GM12878 (cell line): ENCODE data around the gene MRGPRE.

ENCODE experiments used
- EP300 ChIP-seq, 2 experiments: fragments of 150-350 bp in 1 of 2; IDR thresholded peaks; 2 replicates each; pipeline ENCODE4 v1.6.1; 2011 to 2012; ENCODE audit warnings: low read depth in 2 of 2, low read length in 2 of 2, borderline replicate concordance in 1 of 2, improper control_type of control experiment in 1 of 2, inconsistent platforms in 1 of 2; ENCODE audit not compliant: control insufficient read depth in 1 of 2
- HDAC2 ChIP-seq: fragments of 200-600 bp; sonication (generic); IDR thresholded peaks from 2 replicates; pipeline ENCODE4 v1.6.1; 2017
- ZNF24 ChIP-seq: fragments of 450-650 bp; IDR thresholded peaks from 2 replicates; pipeline ENCODE4 v1.6.1; 2017; ENCODE audit warnings: antibody characterized with exemption, mild to moderate bottlenecking
- TF ChIP-seq, protein P1 (sequence below): IDR thresholded peaks from 2 replicates; pipeline ENCODE4 v1.6.1; 2012; ENCODE audit warnings: low read depth, low read length, improper control_type of control experiment
- TF ChIP-seq, protein P2 (sequence below), 3 experiments: IDR thresholded peaks in 2 of 3; conservative IDR thresholded peaks in 1 of 3; 2 replicates each; pipeline ENCODE4 v1.5.1; 2011; ENCODE audit warnings: low read depth in 3 of 3, low read length in 3 of 3, mild to moderate bottlenecking in 3 of 3, control low read depth in 2 of 3, moderate library complexity in 2 of 3, inconsistent platforms in 1 of 3, mixed read lengths in 1 of 3; ENCODE audit not compliant: control insufficient read depth in 2 of 3, insufficient read depth in 1 of 3; ENCODE audit errors: extremely low read depth in 1 of 3
- TF ChIP-seq, protein P3 (sequence below): fragments of 450-650 bp; conservative IDR thresholded peaks from 2 replicates; pipeline ENCODE4 v1.6.1; 2017; ENCODE audit warnings: mild to moderate bottlenecking, moderate library complexity

DNA sequence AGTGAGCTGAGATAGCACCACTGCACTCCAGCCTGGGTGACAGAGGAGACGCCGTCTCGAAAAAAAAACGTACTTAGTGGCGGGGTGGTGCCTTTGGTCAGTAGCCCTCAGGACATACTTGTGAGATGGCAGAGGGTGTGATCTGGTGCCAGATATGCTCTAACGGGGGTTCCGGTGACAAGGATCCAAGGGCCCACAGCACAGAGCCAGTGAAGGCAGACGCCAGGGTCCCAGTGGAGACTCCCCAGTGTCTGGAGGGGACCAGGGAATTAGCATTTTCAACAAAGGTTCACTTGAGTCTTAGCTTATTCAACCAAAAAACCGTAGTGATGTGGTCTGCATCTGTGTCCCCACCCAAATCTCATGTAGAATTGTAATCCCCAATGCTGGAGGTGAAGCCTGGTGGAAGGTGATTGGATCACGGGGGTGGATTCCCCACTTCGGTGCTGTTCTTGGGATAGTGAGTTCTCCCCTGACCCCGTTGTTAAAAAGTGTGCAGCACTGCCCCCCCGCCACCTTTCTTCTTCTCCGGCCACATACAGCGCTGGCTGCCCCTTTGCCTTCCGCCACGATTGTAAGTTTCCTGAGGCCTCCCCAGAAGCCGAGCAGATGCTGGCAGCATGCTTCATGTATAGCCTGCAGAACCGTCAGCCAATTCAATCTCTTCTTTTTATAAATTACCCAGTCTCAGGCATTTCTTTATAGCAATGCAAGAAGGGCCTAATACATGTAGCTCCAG is 40.5 kb downstream of the MRGPRE start:
- TF ChIP-seq, protein P1, sequence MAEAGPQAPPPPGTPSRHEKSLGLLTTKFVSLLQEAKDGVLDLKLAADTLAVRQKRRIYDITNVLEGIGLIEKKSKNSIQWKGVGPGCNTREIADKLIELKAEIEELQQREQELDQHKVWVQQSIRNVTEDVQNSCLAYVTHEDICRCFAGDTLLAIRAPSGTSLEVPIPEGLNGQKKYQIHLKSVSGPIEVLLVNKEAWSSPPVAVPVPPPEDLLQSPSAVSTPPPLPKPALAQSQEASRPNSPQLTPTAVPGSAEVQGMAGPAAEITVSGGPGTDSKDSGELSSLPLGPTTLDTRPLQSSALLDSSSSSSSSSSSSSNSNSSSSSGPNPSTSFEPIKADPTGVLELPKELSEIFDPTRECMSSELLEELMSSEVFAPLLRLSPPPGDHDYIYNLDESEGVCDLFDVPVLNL: no peak
- no peak for TF ChIP-seq EP300 (IDR thresholded peaks at IDR 0.05; ENCODE audit: borderline replicate concordance in 1 of 2, control insufficient read depth in 1 of 2, low read depth in 2 of 2, low read length in 2 of 2)
- TF ChIP-seq ZNF24: no peak
- TF ChIP-seq, protein P2, sequence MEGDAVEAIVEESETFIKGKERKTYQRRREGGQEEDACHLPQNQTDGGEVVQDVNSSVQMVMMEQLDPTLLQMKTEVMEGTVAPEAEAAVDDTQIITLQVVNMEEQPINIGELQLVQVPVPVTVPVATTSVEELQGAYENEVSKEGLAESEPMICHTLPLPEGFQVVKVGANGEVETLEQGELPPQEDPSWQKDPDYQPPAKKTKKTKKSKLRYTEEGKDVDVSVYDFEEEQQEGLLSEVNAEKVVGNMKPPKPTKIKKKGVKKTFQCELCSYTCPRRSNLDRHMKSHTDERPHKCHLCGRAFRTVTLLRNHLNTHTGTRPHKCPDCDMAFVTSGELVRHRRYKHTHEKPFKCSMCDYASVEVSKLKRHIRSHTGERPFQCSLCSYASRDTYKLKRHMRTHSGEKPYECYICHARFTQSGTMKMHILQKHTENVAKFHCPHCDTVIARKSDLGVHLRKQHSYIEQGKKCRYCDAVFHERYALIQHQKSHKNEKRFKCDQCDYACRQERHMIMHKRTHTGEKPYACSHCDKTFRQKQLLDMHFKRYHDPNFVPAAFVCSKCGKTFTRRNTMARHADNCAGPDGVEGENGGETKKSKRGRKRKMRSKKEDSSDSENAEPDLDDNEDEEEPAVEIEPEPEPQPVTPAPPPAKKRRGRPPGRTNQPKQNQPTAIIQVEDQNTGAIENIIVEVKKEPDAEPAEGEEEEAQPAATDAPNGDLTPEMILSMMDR (IDR thresholded peaks at IDR 0.05 in 2 of 3, conservative IDR thresholded peaks at IDR 0.05 in 1 of 3; ENCODE audit: control insufficient read depth in 2 of 3, extremely low read depth in 1 of 3, insufficient read depth in 1 of 3, low read depth in 3 of 3, low read length in 3 of 3): no peak
- no peak for TF ChIP-seq HDAC2
- TF ChIP-seq, protein P3, sequence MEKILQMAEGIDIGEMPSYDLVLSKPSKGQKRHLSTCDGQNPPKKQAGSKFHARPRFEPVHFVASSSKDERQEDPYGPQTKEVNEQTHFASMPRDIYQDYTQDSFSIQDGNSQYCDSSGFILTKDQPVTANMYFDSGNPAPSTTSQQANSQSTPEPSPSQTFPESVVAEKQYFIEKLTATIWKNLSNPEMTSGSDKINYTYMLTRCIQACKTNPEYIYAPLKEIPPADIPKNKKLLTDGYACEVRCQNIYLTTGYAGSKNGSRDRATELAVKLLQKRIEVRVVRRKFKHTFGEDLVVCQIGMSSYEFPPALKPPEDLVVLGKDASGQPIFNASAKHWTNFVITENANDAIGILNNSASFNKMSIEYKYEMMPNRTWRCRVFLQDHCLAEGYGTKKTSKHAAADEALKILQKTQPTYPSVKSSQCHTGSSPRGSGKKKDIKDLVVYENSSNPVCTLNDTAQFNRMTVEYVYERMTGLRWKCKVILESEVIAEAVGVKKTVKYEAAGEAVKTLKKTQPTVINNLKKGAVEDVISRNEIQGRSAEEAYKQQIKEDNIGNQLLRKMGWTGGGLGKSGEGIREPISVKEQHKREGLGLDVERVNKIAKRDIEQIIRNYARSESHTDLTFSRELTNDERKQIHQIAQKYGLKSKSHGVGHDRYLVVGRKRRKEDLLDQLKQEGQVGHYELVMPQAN: no peak
